Testis (tissue), 2 donors: Measurements from ENCODE around the gene PTPRU.

ENCODE experiments used
- CTCF ChIP-seq, 3 experiments: fragments of 450-650 bp in 2 of 3; fragments of 200-600 bp in 1 of 3; sonication (generic) in 1 of 3; IDR thresholded peaks; one replicate each; pipeline ENCODE4 v1.5.1; 2016 to 2019; ENCODE audit warnings: antibody characterized with exemption in 3 of 3, mild to moderate bottlenecking in 2 of 3, moderate library complexity in 1 of 3
- POLR2A ChIP-seq: fragments of 450-650 bp; IDR thresholded peaks from one replicate; pipeline ENCODE4 v1.6.1; 2017; ENCODE audit warnings: antibody characterized with exemption, mild to moderate bottlenecking, moderate library complexity

- no peak for TF ChIP-seq POLR2A
- TF ChIP-seq CTCF (IDR thresholded peaks at IDR 0.05): no peak
Measured at GRCh38 chr1:29326123-29326522, 89.8 kb downstream of the PTPRU start.
